Measurements from ENCODE around the gene MINDY3. TPM values are rescaled to one million over a fixed set of nuclear protein-coding genes. Genes with fewer than 3 reads are reported as not detected.

The MINDY3 gene
- total RNA-seq, 1 donor from 2014 or later, result 13.7 TPM

- Histone ChIP-seq H3K36me3 (no peaks in the 10 kb centered on the region), H3K4me1 (no peaks in the 10 kb centered on the region), H3K4me3 (no peak overlapping the region), H3K27me3 (no peaks in the 10 kb centered on the region), H3K27ac (no peak overlapping the region), H3K9me3 (no peaks in the 10 kb centered on the region)
- DNase-seq (ENCODE audit: low spot score in 2 of 2), result no peak
- no peak for TF ChIP-seq CTCF (IDR thresholded peaks at IDR 0.05)
- intact Hi-C loops (cut with DNase I), result no loop called here
These were observed 15.8 kb downstream of the MINDY3 start for GRCh38 chr10:15844517-15844916.

DNA sequence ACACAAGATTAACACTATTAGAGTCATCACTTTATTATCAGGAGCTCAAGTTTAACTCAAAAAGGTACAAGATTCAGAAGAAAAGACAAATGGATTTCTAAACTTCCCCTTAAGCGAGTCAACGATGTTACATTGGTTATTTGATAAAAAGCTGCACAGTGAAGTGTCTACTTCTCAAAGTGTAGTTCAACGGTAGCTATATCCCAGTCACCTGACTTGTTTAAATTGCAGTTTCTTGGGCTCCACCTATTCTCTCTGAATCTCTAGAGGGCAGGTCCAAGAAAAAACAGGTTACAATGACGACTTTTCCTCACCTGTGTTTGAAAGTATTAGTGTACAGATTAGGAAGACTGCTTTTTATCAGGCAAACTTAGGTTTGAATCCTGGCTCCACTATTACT is 16.6 kb downstream of the MINDY3 start:
- H3K4me3 ChIP-seq, result no peak overlapping the region
- intact Hi-C loops (cut with DNase I), result no loop called here
- no peaks in the 10 kb centered on the region for H3K9me3 ChIP-seq
- H3K27ac ChIP-seq, result peak overlapping the region in 1 of 2 donors; percentile 23
- no peaks in the 10 kb centered on the region for H3K4me1 ChIP-seq
- no peaks in the 10 kb centered on the region for H3K36me3 ChIP-seq
- TF ChIP-seq CTCF (IDR thresholded peaks at IDR 0.05), result no peak
- no peak for DNase-seq (ENCODE audit: low spot score in 2 of 2)
- H3K27me3 ChIP-seq, result no peaks in the 10 kb centered on the region

DNA sequence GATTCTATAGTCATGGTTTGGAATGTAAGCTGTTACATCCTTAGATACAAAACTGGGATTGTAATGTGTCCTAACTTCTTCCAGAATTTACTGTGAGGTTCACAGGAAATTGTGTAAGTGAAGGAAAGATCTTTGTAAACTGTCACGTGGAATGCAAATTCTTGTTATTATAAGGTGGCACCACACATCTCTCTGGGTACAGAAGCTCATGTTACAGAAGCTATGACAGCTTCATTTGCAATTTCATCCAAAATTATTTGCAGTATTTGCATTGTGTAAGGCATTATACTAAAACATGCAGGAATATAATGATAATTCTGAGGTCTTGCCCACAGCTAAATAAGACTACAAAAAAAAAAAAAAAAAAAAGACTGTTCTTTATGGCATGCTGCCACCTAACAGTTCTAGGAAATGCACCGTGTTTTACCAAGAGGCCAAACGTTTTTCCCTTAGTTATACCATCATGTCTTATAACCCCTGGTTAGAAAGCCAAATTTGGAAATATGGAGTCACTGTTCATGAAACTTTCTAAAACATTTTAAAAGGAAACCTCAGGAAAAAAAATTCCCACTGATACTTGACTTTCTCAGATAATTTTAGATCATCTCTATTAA is 17.6 kb downstream of the MINDY3 start:
- DNase-seq (ENCODE audit: low spot score in 2 of 2), result no peak
- no peak for TF ChIP-seq CTCF (IDR thresholded peaks at IDR 0.05)
- Histone ChIP-seq H3K27ac (peak overlapping the region in 1 of 2 donors; percentile 23), H3K36me3 (peaks cover 0 to 5% of the 10 kb centered on the region in 2 donors), H3K27me3 (no peaks in the 10 kb centered on the region), H3K4me3 (no peak overlapping the region), H3K9me3 (no peaks in the 10 kb centered on the region), H3K4me1 (no peaks in the 10 kb centered on the region)
- intact Hi-C loops (cut with DNase I), result no loop called here

DNA sequence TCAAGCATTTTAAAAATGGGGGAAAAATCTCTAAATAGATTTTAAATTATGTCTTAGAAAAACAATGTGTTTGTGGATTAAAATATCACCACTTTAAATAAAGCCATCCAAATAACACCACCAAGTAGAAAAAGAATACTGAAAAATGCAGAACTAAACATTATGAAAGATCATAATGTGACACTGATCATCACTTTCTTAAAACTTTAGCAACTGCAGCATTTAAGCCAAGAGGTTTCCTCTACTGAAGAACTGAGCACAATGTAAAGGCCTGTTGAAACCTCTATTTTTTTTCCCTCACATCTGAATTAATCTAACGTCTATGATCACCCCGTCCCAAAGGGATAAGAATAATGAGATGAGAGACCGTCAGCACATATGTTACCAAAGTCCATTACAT is 18.6 kb downstream of the MINDY3 start:
- Histone ChIP-seq H3K27ac (no peak overlapping the region), H3K4me3 (no peak overlapping the region), H3K4me1 (no peaks in the 10 kb centered on the region), H3K9me3 (no peaks in the 10 kb centered on the region), H3K27me3 (no peaks in the 10 kb centered on the region), H3K36me3 (peaks cover 0 to 6% of the 10 kb centered on the region in 2 donors)
- TF ChIP-seq CTCF (IDR thresholded peaks at IDR 0.05), result no peak
- DNase-seq (ENCODE audit: low spot score in 2 of 2), result no peak
- intact Hi-C loops (cut with DNase I), result no loop called here

DNA sequence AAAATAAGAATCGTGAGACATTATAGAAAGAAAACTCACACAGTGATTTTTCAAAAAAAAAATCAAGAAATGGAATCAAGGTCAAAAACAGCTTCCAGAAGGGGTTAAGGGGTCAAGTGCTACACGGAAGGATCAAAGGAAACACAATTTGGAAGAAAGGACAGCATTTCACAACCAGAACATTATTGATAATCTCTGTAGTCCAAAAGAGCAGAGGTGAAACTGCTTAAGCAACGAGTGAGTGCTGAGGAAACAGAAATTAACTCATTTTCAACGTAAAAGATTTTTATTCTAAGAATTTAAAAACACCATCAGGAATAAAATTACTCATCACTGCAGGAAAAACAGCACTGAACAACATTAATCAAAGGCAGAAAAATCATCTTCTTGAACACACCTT is 23.5 kb downstream of the MINDY3 start:
- intact Hi-C loops (cut with DNase I), result no loop called here

More for the DNA sequence above, 23.5 kb downstream of the MINDY3 start:
- Histone ChIP-seq H3K27ac (no peak overlapping the region), H3K36me3 (peaks cover 3 to 22% of the 10 kb centered on the region in 2 donors), H3K4me3 (no peak overlapping the region), H3K4me1 (no peaks in the 10 kb centered on the region), H3K9me3 (no peaks in the 10 kb centered on the region), H3K27me3 (no peaks in the 10 kb centered on the region)
- no peak for TF ChIP-seq CTCF (IDR thresholded peaks at IDR 0.05)
- no peak for DNase-seq (ENCODE audit: low spot score in 2 of 2)

Data from ascending aorta (tissue), 2 donors.